ENCODE measurements around the gene SIL1. TPM values are rescaled to one million over a fixed set of nuclear protein-coding genes. Genes with fewer than 3 reads are reported as not detected.
"Not testable (repeated sequence)": the region's sequence is repeated elsewhere in the genome, so short reads cannot be mapped to it uniquely, and the experiment has no call there.

SIL1 gene
- polyA plus RNA-seq, 4 donors, result 43.7 to 55.8 (median 50.1) TPM

GRCh38 chr5:139116100-139116655, 82.0 kb downstream of the SIL1 start:
- DNase-seq (ENCODE audit: low read depth in 4 of 4, low spot score in 2 of 4), result no peak

DNA sequence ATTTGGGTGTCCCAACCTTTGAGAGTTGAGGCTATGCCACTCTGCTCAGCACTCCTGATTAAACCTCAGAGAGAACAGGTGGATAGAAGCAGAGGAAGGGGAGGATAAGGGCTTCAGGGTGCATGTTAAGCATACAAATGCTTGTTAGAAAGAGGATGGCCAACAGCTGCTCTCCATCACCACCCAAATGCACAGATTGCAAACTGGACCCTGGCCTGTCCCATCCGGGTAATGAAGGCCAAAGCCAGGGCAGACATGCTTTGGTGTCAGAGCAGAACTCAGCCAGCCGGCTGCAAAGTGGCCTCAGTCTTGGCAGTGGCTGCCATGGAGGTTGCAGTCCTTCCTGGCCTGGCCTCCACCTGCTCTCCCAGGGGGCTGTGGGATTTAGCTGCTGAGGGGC, 84.3 kb downstream of the SIL1 start:
- DNase-seq (ENCODE audit: low read depth in 4 of 4, low spot score in 2 of 4), result no peak

DNA sequence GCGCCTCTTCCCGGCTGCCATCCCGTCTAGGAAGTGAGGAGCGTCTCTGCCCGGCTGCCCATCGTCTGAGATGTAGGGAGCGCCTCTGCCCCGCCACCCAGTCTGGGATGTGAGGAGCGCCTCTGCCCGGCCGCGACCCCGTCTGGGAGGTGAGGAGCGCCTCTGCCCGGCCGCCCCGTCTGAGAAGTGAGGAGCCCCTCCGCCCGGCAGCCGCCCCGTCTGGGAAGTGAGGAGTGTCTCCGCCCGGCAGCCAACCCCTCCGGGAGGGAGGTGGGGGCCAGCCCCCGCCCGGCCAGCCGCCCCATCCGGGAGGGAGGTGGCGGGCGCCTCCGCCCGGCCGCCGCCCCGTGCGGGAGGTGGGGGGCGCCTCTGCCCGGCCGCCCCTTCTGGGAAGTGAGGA, 85.8 kb downstream of the SIL1 start:
- DNase-seq (ENCODE audit: low read depth in 4 of 4, low spot score in 2 of 4), result not testable (repeated sequence)

DNA sequence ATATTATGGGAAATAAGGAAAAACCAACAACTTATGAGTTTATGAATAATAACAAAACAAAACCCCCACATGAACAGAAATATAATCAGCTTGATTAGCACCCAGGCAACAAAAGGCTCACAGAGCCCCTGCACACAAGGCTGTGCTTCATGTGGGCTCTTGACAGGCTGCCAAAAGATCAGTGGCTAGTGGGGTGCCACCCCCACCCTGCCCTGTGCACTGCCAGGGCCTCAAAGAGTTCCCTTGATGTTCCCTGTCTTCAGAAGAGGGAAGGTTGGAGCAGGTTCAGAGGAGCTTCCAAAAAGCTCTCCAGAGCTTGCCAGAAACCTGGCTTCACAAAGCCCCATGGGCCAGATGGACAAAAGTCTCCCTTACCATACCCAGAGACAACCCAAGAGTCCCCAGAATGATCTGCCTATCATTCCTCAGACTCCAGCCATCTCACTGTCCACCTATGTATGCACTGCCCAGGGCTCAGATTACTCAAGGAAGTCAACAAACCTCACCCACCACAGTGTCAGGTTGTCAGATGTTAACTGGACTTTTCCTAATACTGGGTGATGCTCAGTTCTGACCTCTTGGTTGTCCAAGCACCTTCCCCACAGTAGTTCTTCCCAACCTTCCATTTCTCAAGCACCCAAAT, 87.5 kb downstream of the SIL1 start:
- no peak for DNase-seq (ENCODE audit: low read depth in 4 of 4, low spot score in 2 of 4)

GRCh38 chr5:139108063-139108824, 89.9 kb downstream of the SIL1 start:
- DNase-seq (ENCODE audit: low read depth in 4 of 4, low spot score in 2 of 4), result no peak

DNA sequence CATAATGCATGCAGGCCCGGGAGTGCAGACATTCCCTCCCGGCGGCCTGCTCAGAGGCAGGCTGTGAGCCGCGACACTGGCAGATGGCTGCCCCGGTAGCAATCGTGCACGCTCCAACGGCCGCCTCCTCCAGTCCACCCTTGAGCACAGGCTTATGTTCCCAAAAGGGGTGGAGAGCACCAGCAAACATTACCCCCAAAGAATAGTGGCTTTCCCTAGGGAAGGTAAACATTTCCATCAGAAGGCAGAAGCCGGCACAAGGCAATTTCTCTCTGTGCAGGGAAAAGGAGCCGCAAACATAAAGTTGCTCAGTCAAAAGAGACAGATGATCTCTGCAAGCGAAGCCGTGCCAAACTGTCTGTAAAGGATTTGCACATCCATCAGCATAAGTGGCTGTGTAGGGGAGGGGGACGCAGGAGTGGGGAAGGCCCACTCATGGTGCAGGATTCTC, 92.5 kb downstream of the SIL1 start:
- DNase-seq (ENCODE audit: low read depth in 4 of 4, low spot score in 2 of 4), result no peak

- DNase-seq (ENCODE audit: low read depth in 4 of 4, low spot score in 2 of 4), result no peak
Observed at GRCh38 chr5:139104577-139105276, 93.4 kb downstream of the SIL1 start.

GRCh38 chr5:139103762-139104161, 94.4 kb downstream of the SIL1 start:
- DNase-seq (ENCODE audit: low read depth in 4 of 4, low spot score in 2 of 4), result no peak

DNA sequence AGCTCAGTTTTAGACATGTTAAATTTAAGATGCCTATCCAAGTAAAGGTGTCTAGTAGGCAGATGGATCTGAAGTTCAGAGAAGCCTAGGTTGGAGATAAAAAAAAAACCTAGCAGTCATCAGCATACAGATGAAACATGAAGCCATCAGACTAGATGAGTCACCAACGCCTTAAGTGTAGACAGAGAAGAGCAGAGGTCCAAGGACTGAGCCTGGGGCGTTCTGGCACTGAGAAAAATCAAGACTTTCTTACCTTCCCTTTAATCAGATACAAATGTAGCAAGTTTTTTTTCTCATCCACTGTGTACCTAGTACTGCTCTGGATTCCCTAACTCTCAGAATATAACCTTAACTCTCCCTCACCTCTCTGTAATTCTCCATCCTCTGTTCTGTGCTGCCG, 97.3 kb downstream of the SIL1 start:
- DNase-seq (ENCODE audit: low read depth in 4 of 4, low spot score in 2 of 4), result no peak

- no peak for DNase-seq (ENCODE audit: low read depth in 4 of 4, low spot score in 2 of 4)
Observed at GRCh38 chr5:139094154-139095131, 103.7 kb downstream of the SIL1 start.

- no peak for DNase-seq (ENCODE audit: low read depth in 4 of 4, low spot score in 2 of 4)
Observed at GRCh38 chr5:139092741-139093343, 105.3 kb downstream of the SIL1 start.

DNA sequence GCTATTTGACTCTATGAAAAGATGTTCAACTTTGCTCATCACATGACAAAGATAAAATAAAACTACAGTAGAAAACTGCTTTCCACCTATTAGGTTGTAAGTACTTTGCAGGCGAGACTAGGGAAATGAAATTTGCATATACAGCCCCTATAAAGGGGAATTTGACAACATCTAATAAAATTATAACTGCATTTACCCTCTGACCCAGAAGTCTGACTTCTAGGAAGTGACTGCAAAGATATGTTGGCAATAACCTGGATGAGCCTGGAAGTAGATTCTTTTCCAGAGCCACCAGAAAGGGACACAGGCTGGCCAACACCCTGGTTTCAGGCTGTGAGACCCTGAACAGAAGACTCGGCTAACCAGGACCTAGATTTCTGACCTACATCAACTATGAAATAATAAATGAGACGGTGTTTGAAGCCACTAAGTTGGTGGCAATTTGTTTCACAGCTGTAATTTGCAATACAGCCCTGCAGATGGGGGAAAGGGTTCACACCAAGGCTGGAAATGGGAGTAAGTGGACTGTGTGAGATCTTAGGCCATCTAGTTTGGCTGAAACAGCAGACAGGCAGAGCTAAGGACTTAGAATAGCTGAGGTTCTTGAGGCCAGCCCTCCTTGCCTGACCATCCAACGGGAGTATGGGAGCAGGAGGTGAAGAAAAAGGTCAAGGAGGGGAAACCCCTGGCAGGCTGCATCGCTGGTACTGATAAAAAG, 106.6 kb downstream of the SIL1 start:
- no peak for DNase-seq (ENCODE audit: low read depth in 4 of 4, low spot score in 2 of 4)

DNA sequence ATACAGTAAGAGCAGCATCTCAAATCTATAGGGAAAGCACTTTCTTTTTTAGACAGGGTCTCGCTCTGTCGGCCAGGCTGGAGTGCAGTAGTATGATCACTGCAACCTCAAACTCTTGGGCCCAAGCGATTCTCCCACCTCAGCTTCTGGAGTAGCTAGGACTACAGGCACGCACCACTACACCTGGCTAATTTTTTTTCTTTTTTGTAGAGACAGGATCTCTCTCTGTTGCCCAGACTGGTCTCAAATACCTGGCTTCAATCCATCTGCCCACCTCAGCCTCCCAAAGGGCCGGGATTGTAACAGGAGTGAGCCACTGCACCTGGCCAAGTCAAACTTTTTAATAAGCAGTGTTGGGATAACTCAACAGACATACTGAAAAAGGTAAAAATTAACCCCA, 107.6 kb downstream of the SIL1 start:
- no peak for DNase-seq (ENCODE audit: low read depth in 4 of 4, low spot score in 2 of 4)

- no peak for DNase-seq (ENCODE audit: low read depth in 4 of 4, low spot score in 2 of 4)
Observed at GRCh38 chr5:139088024-139088423, 110.1 kb downstream of the SIL1 start.

GRCh38 chr5:139082813-139083498, 115.2 kb downstream of the SIL1 start:
- no peak for DNase-seq (ENCODE audit: low read depth in 4 of 4, low spot score in 2 of 4)

GRCh38 chr5:139079991-139080610, 118.1 kb downstream of the SIL1 start:
- DNase-seq (ENCODE audit: low read depth in 4 of 4, low spot score in 2 of 4), result no peak

DNA sequence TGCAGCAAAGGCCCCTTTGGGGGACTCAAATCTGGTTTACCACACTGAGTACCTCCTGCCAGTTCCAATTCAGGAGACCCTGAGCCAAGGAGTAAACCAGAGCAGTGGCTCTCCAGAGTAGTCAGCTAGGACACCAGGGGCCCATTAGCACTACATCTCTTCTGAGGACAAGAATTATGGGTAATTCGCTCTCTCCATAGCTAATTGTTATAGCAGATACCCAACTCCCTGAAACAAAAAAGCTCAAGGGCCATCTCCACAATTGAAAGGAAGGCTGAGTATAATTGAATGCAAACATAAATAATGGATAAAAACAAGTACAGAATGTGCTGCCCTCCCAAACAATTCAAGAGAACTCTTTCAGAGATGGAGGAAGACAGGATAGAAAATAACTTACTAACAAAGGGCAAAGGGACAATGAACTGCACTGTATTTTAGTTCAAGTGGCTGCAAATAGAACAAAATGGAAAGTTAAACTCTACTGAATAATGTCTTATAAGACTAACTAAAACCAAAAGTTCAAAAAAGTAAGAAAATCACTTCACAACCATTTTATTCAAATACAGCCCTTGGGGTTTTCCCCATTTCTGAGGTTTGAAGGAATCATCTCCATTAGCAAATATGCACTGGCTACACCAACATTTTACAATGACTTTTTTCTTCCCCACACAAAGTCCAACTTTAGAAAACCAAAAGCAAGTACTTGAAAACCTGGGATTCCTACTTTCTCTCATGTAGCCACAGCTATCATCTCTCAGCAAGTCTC, 118.8 kb downstream of the SIL1 start:
- DNase-seq (ENCODE audit: low read depth in 4 of 4, low spot score in 2 of 4), result no peak

Measured in left renal cortex interstitium (tissue), 4 donors.